Parathyroid adenoma (tissue), 2 donors: ENCODE data around the gene DNAI1.

Experiments
- H2AFZ ChIP-seq: fragments of 300-600 bp; sonication (generic); one replicate; pipeline ENCODE4 v1.7.0; 2017; ENCODE audit warnings: antibody characterized with exemption, mild to moderate bottlenecking
- H3K27ac ChIP-seq: fragments of 300-600 bp; sonication (generic); one replicate; pipeline ENCODE4 v1.7.0; 2017
- H3K27me3 ChIP-seq: fragments of 300-600 bp; sonication (generic); one replicate; pipeline ENCODE4 v1.7.0; 2017; ENCODE audit warnings: low read length; ENCODE audit not compliant: control insufficient read depth, insufficient read depth
- H3K36me3 ChIP-seq: fragments of 300-600 bp; sonication (generic); one replicate; pipeline ENCODE4 v1.7.0; 2017; ENCODE audit warnings: low read length; ENCODE audit not compliant: control insufficient read depth, insufficient read depth
- H3K4me1 ChIP-seq: fragments of 300-600 bp; sonication (generic); one replicate; pipeline ENCODE4 v1.7.0; 2017; ENCODE audit warnings: control low read depth
- H3K4me2 ChIP-seq: fragments of 300-600 bp; sonication (generic); one replicate; pipeline ENCODE4 v1.7.0; 2017; ENCODE audit warnings: low read length
- H3K4me3 ChIP-seq: fragments of 300-600 bp; sonication (generic); one replicate; pipeline ENCODE4 v1.7.0; 2017; ENCODE audit warnings: low read depth, low read length
- H3K79me2 ChIP-seq: fragments of 300-600 bp; sonication (generic); one replicate; pipeline ENCODE4 v1.7.0; 2017; ENCODE audit warnings: control low read depth
- H3K9ac ChIP-seq: fragments of 300-600 bp; sonication (generic); one replicate; pipeline ENCODE4 v1.7.0; 2017; ENCODE audit warnings: mild to moderate bottlenecking
- H3K9me3 ChIP-seq: fragments of 300-600 bp; sonication (generic); one replicate; pipeline ENCODE4 v1.7.0; 2017; ENCODE audit warnings: low read length; ENCODE audit not compliant: control insufficient read depth
- TF ChIP-seq, protein P1 (sequence below): fragments of 300-600 bp; sonication (generic); IDR thresholded peaks from one replicate; pipeline ENCODE4 v1.7.0; 2017; ENCODE audit warnings: antibody characterized with exemption, mild to moderate bottlenecking
- donor health status: primary hyperparathyroidism.

The DNAI1 gene

DNA sequence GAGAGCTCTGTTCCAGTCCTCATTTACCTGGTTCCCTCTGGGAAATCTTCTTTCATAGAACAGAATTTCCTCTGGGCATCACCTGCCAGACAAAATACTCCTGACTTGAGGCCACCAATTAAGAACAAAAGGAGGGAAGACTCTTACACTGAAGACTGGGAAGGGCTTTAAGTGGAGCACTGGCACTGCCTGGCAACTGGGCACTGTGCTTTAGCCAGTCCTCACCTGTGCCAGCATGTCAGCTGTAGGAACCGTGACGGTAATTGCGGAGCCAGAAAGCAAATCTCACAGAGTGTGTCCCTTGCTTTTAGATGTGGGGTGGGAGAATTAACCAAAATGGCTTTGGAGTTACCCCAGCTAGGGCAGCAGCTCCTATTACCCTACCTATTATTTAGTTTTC is 40.9 kb upstream of the DNAI1 start:
- no peaks in the 10 kb centered on the region for H3K9me3 ChIP-seq

DNA sequence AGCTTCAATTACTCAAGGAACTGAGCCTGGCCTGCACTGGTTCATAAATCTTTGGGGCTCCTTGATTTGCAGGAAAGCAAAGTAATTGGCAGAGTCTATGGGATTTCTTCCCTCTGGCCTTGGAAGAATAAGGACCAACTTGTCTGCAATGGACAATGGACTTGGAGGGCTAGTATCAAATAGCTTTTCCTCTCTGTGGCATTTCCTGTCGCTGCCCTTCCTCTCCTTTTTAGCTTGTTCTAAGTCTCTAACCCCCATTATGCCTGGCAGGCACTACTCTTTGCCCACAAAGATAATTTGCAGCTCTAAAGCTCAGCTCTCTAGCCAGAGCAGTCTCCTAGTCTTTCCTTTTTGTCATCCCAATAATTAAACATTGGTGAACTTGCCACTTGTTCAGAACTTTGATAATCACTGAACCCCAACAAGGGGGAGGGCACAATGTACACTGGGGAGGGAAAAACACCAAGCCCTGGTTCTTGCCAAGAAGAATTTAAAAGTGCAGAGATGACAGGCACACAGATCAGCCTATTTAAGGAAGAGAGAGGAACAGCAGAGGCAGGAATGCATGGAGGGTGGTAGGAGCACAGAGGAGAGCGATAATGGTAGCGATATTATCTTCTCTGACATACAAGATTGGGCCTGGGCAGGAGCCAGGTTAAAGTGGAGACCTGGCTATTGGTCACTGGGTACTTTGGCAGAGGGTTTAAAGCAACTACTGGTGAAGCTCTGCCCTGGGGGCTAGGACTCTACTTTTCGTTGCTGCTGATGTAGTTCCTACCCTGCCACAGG is 38.7 kb upstream of the DNAI1 start:
- H3K4me1 ChIP-seq: peaks cover 13% of the 10 kb centered on the region
- no peak overlapping the region for H3K4me2 ChIP-seq
- H3K9me3 ChIP-seq: no peaks in the 10 kb centered on the region
- H3K27ac ChIP-seq: no peak overlapping the region
- no peaks in the 10 kb centered on the region for H3K36me3 ChIP-seq
- no peak overlapping the region for H2AFZ ChIP-seq
- TF ChIP-seq, protein P1, sequence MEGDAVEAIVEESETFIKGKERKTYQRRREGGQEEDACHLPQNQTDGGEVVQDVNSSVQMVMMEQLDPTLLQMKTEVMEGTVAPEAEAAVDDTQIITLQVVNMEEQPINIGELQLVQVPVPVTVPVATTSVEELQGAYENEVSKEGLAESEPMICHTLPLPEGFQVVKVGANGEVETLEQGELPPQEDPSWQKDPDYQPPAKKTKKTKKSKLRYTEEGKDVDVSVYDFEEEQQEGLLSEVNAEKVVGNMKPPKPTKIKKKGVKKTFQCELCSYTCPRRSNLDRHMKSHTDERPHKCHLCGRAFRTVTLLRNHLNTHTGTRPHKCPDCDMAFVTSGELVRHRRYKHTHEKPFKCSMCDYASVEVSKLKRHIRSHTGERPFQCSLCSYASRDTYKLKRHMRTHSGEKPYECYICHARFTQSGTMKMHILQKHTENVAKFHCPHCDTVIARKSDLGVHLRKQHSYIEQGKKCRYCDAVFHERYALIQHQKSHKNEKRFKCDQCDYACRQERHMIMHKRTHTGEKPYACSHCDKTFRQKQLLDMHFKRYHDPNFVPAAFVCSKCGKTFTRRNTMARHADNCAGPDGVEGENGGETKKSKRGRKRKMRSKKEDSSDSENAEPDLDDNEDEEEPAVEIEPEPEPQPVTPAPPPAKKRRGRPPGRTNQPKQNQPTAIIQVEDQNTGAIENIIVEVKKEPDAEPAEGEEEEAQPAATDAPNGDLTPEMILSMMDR: no peak
- H3K9ac ChIP-seq: no peak overlapping the region
- no peaks in the 10 kb centered on the region for H3K27me3 ChIP-seq
- no peak overlapping the region for H3K4me3 ChIP-seq
- peaks cover 6% of the 10 kb centered on the region for H3K79me2 ChIP-seq

More for the DNA sequence above, 40.9 kb upstream of the DNAI1 start:
- no peak overlapping the region for H3K27ac ChIP-seq
- no peak overlapping the region for H2AFZ ChIP-seq
- no peaks in the 10 kb centered on the region for H3K27me3 ChIP-seq
- no peak overlapping the region for H3K9ac ChIP-seq
- H3K4me3 ChIP-seq: no peak overlapping the region
- no peaks in the 10 kb centered on the region for H3K36me3 ChIP-seq
- TF ChIP-seq, protein P1: no peak
- H3K4me1 ChIP-seq: peaks cover 13% of the 10 kb centered on the region
- H3K79me2 ChIP-seq: peaks cover 6% of the 10 kb centered on the region
- no peak overlapping the region for H3K4me2 ChIP-seq

DNA sequence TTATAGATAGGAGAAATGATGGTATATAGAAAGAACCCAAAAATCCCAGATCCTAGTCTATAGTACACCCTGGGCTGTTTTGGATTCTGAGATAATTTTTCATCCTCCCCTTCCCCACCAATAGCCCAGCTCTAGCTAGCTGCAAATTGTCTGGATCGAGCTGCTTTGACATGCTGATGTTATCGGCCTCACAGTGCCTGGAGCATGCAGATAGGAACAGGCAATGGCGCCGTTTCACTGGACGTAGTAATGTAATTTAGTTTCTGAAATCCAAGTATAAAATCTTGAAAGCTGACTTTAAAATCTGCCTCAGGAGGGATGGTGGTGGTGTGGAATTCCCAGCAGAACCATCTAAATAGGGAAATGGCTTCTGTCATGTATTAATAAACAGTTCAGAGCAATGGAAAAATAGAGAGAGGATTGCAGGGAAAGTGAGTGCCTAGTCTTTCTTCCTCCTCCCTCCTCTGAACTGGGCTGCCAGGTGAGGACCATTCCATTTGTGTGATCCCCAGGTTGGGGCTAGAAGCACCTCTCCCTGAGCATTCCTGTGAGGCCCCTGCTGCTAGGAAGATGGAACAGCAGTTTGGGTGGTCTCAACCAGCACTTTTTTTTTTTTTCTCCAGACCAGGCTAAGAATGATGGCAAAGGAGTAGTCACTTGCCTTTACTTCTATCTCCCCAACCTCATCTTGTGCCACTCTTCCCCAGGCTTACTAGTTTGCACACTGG is 32.1 kb upstream of the DNAI1 start:
- Histone ChIP-seq H3K36me3 (no peaks in the 10 kb centered on the region), H3K4me1 (peaks cover 34% of the 10 kb centered on the region), H2AFZ (no peak overlapping the region), H3K9ac (no peak overlapping the region), H3K79me2 (peaks cover 6% of the 10 kb centered on the region), H3K4me2 (no peak overlapping the region), H3K9me3 (no peaks in the 10 kb centered on the region), H3K27ac (no peak overlapping the region), H3K4me3 (no peak overlapping the region), H3K27me3 (no peaks in the 10 kb centered on the region)
- TF ChIP-seq, protein P1: no peak

DNA sequence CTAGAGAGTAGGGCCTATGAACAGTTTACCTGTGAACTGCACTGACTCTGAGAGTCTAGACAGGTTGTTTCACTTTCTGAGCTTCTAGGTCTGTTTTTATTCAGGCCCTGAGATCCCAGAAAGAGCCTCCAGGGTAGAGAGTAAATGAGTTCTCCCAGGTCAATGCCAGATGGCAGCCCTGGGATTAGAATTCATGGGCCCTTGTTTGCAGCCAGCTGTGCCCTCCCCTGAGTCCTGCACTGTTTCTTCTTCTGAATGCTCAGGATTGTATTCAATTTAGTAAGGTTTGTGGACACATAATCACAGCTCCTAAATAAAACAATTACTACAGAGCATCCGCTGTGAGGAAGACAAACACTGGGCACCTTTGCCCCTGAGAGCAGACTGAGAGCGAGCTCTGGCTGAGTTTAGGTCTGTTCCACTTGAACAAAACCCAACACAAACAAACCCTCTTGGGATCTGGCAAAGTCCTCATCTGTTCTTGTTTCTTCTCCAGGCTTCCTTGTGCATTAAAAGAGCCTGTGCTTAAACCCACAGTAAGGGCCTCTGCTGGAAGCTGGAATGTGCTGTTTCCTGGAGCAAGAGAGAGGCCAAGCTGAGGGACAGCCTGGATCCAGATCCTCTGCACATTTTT is 30.2 kb upstream of the DNAI1 start:
- Histone ChIP-seq H3K36me3 (no peaks in the 10 kb centered on the region), H2AFZ (no peak overlapping the region), H3K27me3 (no peaks in the 10 kb centered on the region), H3K9ac (no peak overlapping the region), H3K9me3 (no peaks in the 10 kb centered on the region), H3K4me1 (peaks cover 40% of the 10 kb centered on the region), H3K79me2 (no peaks in the 10 kb centered on the region), H3K4me2 (no peak overlapping the region), H3K27ac (peak overlapping the region; percentile 59), H3K4me3 (no peak overlapping the region)
- TF ChIP-seq, protein P1: no peak
